Endothelial cell of hepatic sinusoid (primary cell): ENCODE results near the gene DPAGT1.
"Not testable (repeated sequence)": the region's sequence is repeated elsewhere in the genome, so short reads cannot be mapped to it uniquely, and the experiment has no call there.

Source experiments
- in situ Hi-C: cut with HindIII; loops from 2 replicates; pipeline ENCODE4 v1.10.0; 2017; ENCODE audit warnings: low sequenced_read_pairs

The DPAGT1 gene

GRCh38 chr11:119062779-119063178 is 38.9 kb downstream of the DPAGT1 start:
- in situ Hi-C loops: no loop called here

GRCh38 chr11:119061256-119061655 is 40.4 kb downstream of the DPAGT1 start:
- in situ Hi-C loops: no loop called here

GRCh38 chr11:119059128-119059527 is 42.5 kb downstream of the DPAGT1 start:
- in situ Hi-C loops: not testable (repeated sequence)

GRCh38 chr11:119057000-119057769 is 44.5 kb downstream of the DPAGT1 start, which contains the start of gene HYOU1:
TSS of gene HYOU1 (minus strand) at chr11:119057205. CDS start at chr11:119056160, 1,045 bp downstream.
- in situ Hi-C loops: no loop called here

- in situ Hi-C loops: no loop called here
These were observed 45.1 kb downstream of the DPAGT1 start for GRCh38 chr11:119056421-119056999.

- in situ Hi-C loops: no loop called here
These were observed 45.8 kb downstream of the DPAGT1 start for GRCh38 chr11:119055901-119056300.

GRCh38 chr11:119054418-119054817 is 47.2 kb downstream of the DPAGT1 start:
- in situ Hi-C loops: no loop called here

- in situ Hi-C loops: no loop called here
These were observed 49.4 kb downstream of the DPAGT1 start for GRCh38 chr11:119052163-119052814.

- in situ Hi-C loops: no loop called here
These were observed 50.1 kb downstream of the DPAGT1 start for GRCh38 chr11:119051440-119052162.

- in situ Hi-C loops: no loop called here
These were observed 52.6 kb downstream of the DPAGT1 start for GRCh38 chr11:119049081-119049480.

- in situ Hi-C loops: no loop called here
These were observed 53.0 kb downstream of the DPAGT1 start for GRCh38 chr11:119048644-119049043.

GRCh38 chr11:119047205-119047604 is 54.4 kb downstream of the DPAGT1 start:
- in situ Hi-C loops: no loop called here
